ENCODE data around the gene SSH2. TPM values are rescaled to one million over a fixed set of nuclear protein-coding genes. Genes with fewer than 3 reads are reported as not detected.

Gene SSH2
- total RNA-seq, 2 donors from 2014 or later, result 28.1 to 28.2 TPM

- no peak for TF ChIP-seq CTCF (IDR thresholded peaks at IDR 0.05)
- H3K4me3 ChIP-seq, result no peak overlapping the region
- intact Hi-C loops (cut with DNase I), result no loop called here
- no peak overlapping the region for H3K9ac ChIP-seq (ENCODE audit: low read depth in 2 of 2, low read length in 2 of 2)
- no peaks in the 10 kb centered on the region for H3K9me3 ChIP-seq
- H3K27me3 ChIP-seq, result peaks cover 4% of the 10 kb centered on the region
- H3K4me1 ChIP-seq, result peaks cover 19% of the 10 kb centered on the region
- no peak overlapping the region for H3K27ac ChIP-seq
- DNase-seq, result no peak
- no peaks in the 10 kb centered on the region for H3K36me3 ChIP-seq
Observed at GRCh38 chr17:29620271-29620670, 309.8 kb downstream of the SSH2 start.

- DNase-seq, result no peak
- intact Hi-C loops (cut with DNase I), result loop anchor here (5.0 kb wide), 1 partner anchor 37 kb away; no protein-coding TSS in a partner anchor
- H3K4me1 ChIP-seq, result peaks cover 19% of the 10 kb centered on the region
Observed at GRCh38 chr17:29619251-29619650, 310.8 kb downstream of the SSH2 start.

GRCh38 chr17:29618272-29619065 is 311.6 kb downstream of the SSH2 start:
- intact Hi-C loops (cut with DNase I), result loop anchor here (5.0 kb wide), 1 partner anchor 36 kb away; no protein-coding TSS in a partner anchor
- Histone ChIP-seq H3K4me3 (peak overlapping the region; percentile 33), H3K4me1 (peaks cover 24% of the 10 kb centered on the region), H3K9me3 (no peaks in the 10 kb centered on the region), H3K27ac (no peak overlapping the region), H3K27me3 (peaks cover 4% of the 10 kb centered on the region), H3K36me3 (no peaks in the 10 kb centered on the region), H3K9ac (ENCODE audit: low read depth in 2 of 2, low read length in 2 of 2) (peak overlapping the region in 1 of 2 donors; percentile 40)
- TF ChIP-seq CTCF (IDR thresholded peaks at IDR 0.05), result no peak
- no peak for DNase-seq

More at GRCh38 chr17:29619251-29619650, 310.8 kb downstream of the SSH2 start:
- peaks cover 4% of the 10 kb centered on the region for H3K27me3 ChIP-seq
- no peak overlapping the region for H3K9ac ChIP-seq (ENCODE audit: low read depth in 2 of 2, low read length in 2 of 2)
- no peaks in the 10 kb centered on the region for H3K36me3 ChIP-seq
- no peak for TF ChIP-seq CTCF (IDR thresholded peaks at IDR 0.05)
- H3K4me3 ChIP-seq, result no peak overlapping the region
- H3K9me3 ChIP-seq, result no peaks in the 10 kb centered on the region
- H3K27ac ChIP-seq, result no peak overlapping the region

- H3K4me3 ChIP-seq, result peak overlapping the region; percentile 33
Observed at GRCh38 chr17:29617481-29618271, 312.4 kb downstream of the SSH2 start.

More at GRCh38 chr17:29617481-29618271, 312.4 kb downstream of the SSH2 start:
- DNase-seq, result peak; percentile 89
- peak; percentile 88 for TF ChIP-seq CTCF (IDR thresholded peaks at IDR 0.05)
- no peaks in the 10 kb centered on the region for H3K9me3 ChIP-seq
- H3K27me3 ChIP-seq, result peaks cover 4% of the 10 kb centered on the region
- no peaks in the 10 kb centered on the region for H3K36me3 ChIP-seq
- H3K27ac ChIP-seq, result peak overlapping the region; percentile 37
- intact Hi-C loops (cut with DNase I), result loop anchor here (5.0 kb wide), 1 partner anchor 35 kb away; no protein-coding TSS in a partner anchor
- H3K9ac ChIP-seq (ENCODE audit: low read depth in 2 of 2, low read length in 2 of 2), result peak overlapping the region; percentile 27 to 62
- peaks cover 26% of the 10 kb centered on the region for H3K4me1 ChIP-seq
